Measurements from ENCODE around the gene PEPD.

DNA sequence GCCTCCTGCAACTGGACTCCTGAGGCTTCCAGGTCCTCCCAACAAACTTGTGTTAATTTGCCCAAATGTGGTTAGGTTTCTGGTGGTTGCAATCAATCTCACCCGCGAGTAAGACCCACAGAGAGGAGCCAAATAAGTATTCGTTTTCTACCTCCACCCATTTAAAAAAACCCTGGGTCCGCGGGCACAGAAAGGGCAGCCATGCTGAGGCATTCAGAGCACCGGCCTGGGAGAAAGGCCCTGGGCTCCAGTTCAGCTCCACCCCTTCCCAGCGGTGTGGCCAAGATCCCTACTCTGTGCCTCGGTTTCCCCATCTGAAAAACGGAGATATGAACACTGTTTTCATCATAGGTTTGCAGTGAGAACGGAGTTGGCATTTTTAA lies 56.9 kb downstream of the PEPD start:
- TF ChIP-seq, protein P1, sequence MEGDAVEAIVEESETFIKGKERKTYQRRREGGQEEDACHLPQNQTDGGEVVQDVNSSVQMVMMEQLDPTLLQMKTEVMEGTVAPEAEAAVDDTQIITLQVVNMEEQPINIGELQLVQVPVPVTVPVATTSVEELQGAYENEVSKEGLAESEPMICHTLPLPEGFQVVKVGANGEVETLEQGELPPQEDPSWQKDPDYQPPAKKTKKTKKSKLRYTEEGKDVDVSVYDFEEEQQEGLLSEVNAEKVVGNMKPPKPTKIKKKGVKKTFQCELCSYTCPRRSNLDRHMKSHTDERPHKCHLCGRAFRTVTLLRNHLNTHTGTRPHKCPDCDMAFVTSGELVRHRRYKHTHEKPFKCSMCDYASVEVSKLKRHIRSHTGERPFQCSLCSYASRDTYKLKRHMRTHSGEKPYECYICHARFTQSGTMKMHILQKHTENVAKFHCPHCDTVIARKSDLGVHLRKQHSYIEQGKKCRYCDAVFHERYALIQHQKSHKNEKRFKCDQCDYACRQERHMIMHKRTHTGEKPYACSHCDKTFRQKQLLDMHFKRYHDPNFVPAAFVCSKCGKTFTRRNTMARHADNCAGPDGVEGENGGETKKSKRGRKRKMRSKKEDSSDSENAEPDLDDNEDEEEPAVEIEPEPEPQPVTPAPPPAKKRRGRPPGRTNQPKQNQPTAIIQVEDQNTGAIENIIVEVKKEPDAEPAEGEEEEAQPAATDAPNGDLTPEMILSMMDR (IDR thresholded peaks at IDR 0.05; ENCODE audit: low read length): no peak
- TF ChIP-seq EZH2 (IDR thresholded peaks at IDR 0.05; ENCODE audit: borderline replicate concordance, low read length): no peak

All from OCI-LY1 (cell line).